ENCODE data around the gene SYT11. TPM values are rescaled to one million over a fixed set of nuclear protein-coding genes. Genes with fewer than 3 reads are reported as not detected.
"Not testable (repeated sequence)": the region's sequence is repeated elsewhere in the genome, so short reads cannot be mapped to it uniquely, and the experiment has no call there.

The SYT11 gene
- total RNA-seq, 1 donor from 2014 or later: 22.3 TPM

- Mint-ChIP-seq H3K27me3 (ENCODE audit: low read depth) (no peaks in the 10 kb centered on the region), H3K36me3 (ENCODE audit: low read depth) (peaks cover 81% of the 10 kb centered on the region), H3K4me1 (ENCODE audit: low read depth) (peaks cover 17% of the 10 kb centered on the region), H3K27ac (no peak overlapping the region), H3K9me3 (no peaks in the 10 kb centered on the region), H3K4me3 (ENCODE audit: low read depth) (no peak overlapping the region)
- intact Hi-C loops (cut with micrococcal nuclease): no loop called here
- DNase-seq (ENCODE audit: low spot score): no peak
Observed at GRCh38 chr1:155913969-155914757, 54.8 kb downstream of the SYT11 start.

- Mint-ChIP-seq H3K36me3 (ENCODE audit: low read depth) (peaks cover 84% of the 10 kb centered on the region), H3K27me3 (ENCODE audit: low read depth) (no peaks in the 10 kb centered on the region), H3K9me3 (no peaks in the 10 kb centered on the region), H3K27ac (no peak overlapping the region), H3K4me1 (ENCODE audit: low read depth) (peaks cover 3% of the 10 kb centered on the region), H3K4me3 (ENCODE audit: low read depth) (no peak overlapping the region)
- intact Hi-C loops (cut with micrococcal nuclease): no loop called here
- DNase-seq (ENCODE audit: low spot score): no peak
Observed at GRCh38 chr1:155918660-155919059, 59.3 kb downstream of the SYT11 start.

GRCh38 chr1:155919801-155920200, 60.4 kb downstream of the SYT11 start:
- Mint-ChIP-seq H3K36me3 (ENCODE audit: low read depth) (peaks cover 76% of the 10 kb centered on the region), H3K27me3 (ENCODE audit: low read depth) (no peaks in the 10 kb centered on the region), H3K27ac (no peak overlapping the region), H3K4me1 (ENCODE audit: low read depth) (peaks cover 3% of the 10 kb centered on the region), H3K9me3 (no peaks in the 10 kb centered on the region), H3K4me3 (ENCODE audit: low read depth) (no peak overlapping the region)
- intact Hi-C loops (cut with micrococcal nuclease): no loop called here
- no peak for DNase-seq (ENCODE audit: low spot score)

GRCh38 chr1:155920717-155921116, 61.4 kb downstream of the SYT11 start:
- Mint-ChIP-seq H3K36me3 (ENCODE audit: low read depth) (peaks cover 76% of the 10 kb centered on the region), H3K27ac (no peak overlapping the region), H3K9me3 (no peaks in the 10 kb centered on the region), H3K4me3 (ENCODE audit: low read depth) (no peak overlapping the region), H3K4me1 (ENCODE audit: low read depth) (peaks cover 3% of the 10 kb centered on the region), H3K27me3 (ENCODE audit: low read depth) (no peaks in the 10 kb centered on the region)
- DNase-seq (ENCODE audit: low spot score): no peak
- intact Hi-C loops (cut with micrococcal nuclease): no loop called here

GRCh38 chr1:155925506-155925905, 66.1 kb downstream of the SYT11 start:
- Mint-ChIP-seq H3K36me3 (ENCODE audit: low read depth) (peaks cover 80% of the 10 kb centered on the region), H3K4me1 (ENCODE audit: low read depth) (peaks cover 15% of the 10 kb centered on the region), H3K27me3 (ENCODE audit: low read depth) (no peaks in the 10 kb centered on the region), H3K4me3 (ENCODE audit: low read depth) (no peak overlapping the region), H3K9me3 (no peaks in the 10 kb centered on the region), H3K27ac (no peak overlapping the region)
- DNase-seq (ENCODE audit: low spot score): no peak
- intact Hi-C loops (cut with micrococcal nuclease): no loop called here

GRCh38 chr1:155929057-155929456, 69.7 kb downstream of the SYT11 start:
- Mint-ChIP-seq H3K9me3 (no peaks in the 10 kb centered on the region), H3K36me3 (ENCODE audit: low read depth) (peaks cover 72% of the 10 kb centered on the region), H3K27me3 (ENCODE audit: low read depth) (no peaks in the 10 kb centered on the region), H3K4me3 (ENCODE audit: low read depth) (no peak overlapping the region), H3K4me1 (ENCODE audit: low read depth) (peaks cover 28% of the 10 kb centered on the region), H3K27ac (no peak overlapping the region)
- DNase-seq (ENCODE audit: low spot score): no peak
- intact Hi-C loops (cut with micrococcal nuclease): no loop called here

GRCh38 chr1:155930725-155931124, 71.4 kb downstream of the SYT11 start:
- Mint-ChIP-seq H3K4me1 (ENCODE audit: low read depth) (peaks cover 28% of the 10 kb centered on the region), H3K36me3 (ENCODE audit: low read depth) (peaks cover 65% of the 10 kb centered on the region), H3K4me3 (ENCODE audit: low read depth) (peak overlapping the region; percentile 70)
- H3K27ac Mint-ChIP-seq; DNase-seq (ENCODE audit: low spot score); H3K9me3 Mint-ChIP-seq; H3K27me3 Mint-ChIP-seq (ENCODE audit: low read depth); intact Hi-C loops (cut with micrococcal nuclease): not testable (repeated sequence)

GRCh38 chr1:155931332-155932038, 72.1 kb downstream of the SYT11 start:
- intact Hi-C loops (cut with micrococcal nuclease): no loop called here
- DNase-seq (ENCODE audit: low spot score): no peak
- Mint-ChIP-seq H3K4me1 (ENCODE audit: low read depth) (peaks cover 28% of the 10 kb centered on the region), H3K27me3 (ENCODE audit: low read depth) (no peaks in the 10 kb centered on the region), H3K4me3 (ENCODE audit: low read depth) (peak overlapping the region; percentile 70), H3K27ac (no peak overlapping the region), H3K9me3 (no peaks in the 10 kb centered on the region), H3K36me3 (ENCODE audit: low read depth) (peaks cover 58% of the 10 kb centered on the region)

GRCh38 chr1:155932081-155932480, 72.7 kb downstream of the SYT11 start:
- peaks cover 28% of the 10 kb centered on the region for H3K4me1 Mint-ChIP-seq (ENCODE audit: low read depth)
- H3K27me3 Mint-ChIP-seq (ENCODE audit: low read depth): no peaks in the 10 kb centered on the region
- H3K36me3 Mint-ChIP-seq (ENCODE audit: low read depth): peaks cover 52% of the 10 kb centered on the region
- DNase-seq (ENCODE audit: low spot score): no peak
- peak overlapping the region; percentile 42 for H3K27ac Mint-ChIP-seq
- intact Hi-C loops (cut with micrococcal nuclease): no loop called here
- peak overlapping the region; percentile 68 for H3K4me3 Mint-ChIP-seq (ENCODE audit: low read depth)
- no peaks in the 10 kb centered on the region for H3K9me3 Mint-ChIP-seq

- intact Hi-C loops (cut with micrococcal nuclease): no loop called here
- Mint-ChIP-seq H3K27me3 (ENCODE audit: low read depth) (no peaks in the 10 kb centered on the region), H3K36me3 (ENCODE audit: low read depth) (peaks cover 48% of the 10 kb centered on the region), H3K4me3 (ENCODE audit: low read depth) (peak overlapping the region; percentile 68), H3K27ac (peak overlapping the region; percentile 42), H3K9me3 (no peaks in the 10 kb centered on the region), H3K4me1 (ENCODE audit: low read depth) (peaks cover 28% of the 10 kb centered on the region)
- no peak for DNase-seq (ENCODE audit: low spot score)
Observed at GRCh38 chr1:155932487-155932886, 73.1 kb downstream of the SYT11 start.

- intact Hi-C loops (cut with micrococcal nuclease): loop anchor here (1.0 kb wide), 3 partner anchors 44 to 121 kb away; partner anchors contain the start of gene LAMTOR2
- no peak for DNase-seq (ENCODE audit: low spot score)
- H3K4me3 Mint-ChIP-seq (ENCODE audit: low read depth): no peak overlapping the region
- H3K9me3 Mint-ChIP-seq: no peaks in the 10 kb centered on the region
- peaks cover 32% of the 10 kb centered on the region for H3K4me1 Mint-ChIP-seq (ENCODE audit: low read depth)
- peaks cover 36% of the 10 kb centered on the region for H3K36me3 Mint-ChIP-seq (ENCODE audit: low read depth)
- H3K27ac Mint-ChIP-seq: no peak overlapping the region
- H3K27me3 Mint-ChIP-seq (ENCODE audit: low read depth): no peaks in the 10 kb centered on the region
Observed at GRCh38 chr1:155933591-155934096, 74.3 kb downstream of the SYT11 start.

GRCh38 chr1:155934097-155934935, 74.9 kb downstream of the SYT11 start, which contains the start of gene KHDC4:
Gene KHDC4 (minus strand): TSS chr1:155934413. CDS start chr1:155934373, 40 bp downstream.
- H3K36me3 Mint-ChIP-seq (ENCODE audit: low read depth): peaks cover 29% of the 10 kb centered on the region
- H3K9me3 Mint-ChIP-seq: no peaks in the 10 kb centered on the region
- peaks cover 28% of the 10 kb centered on the region for H3K4me1 Mint-ChIP-seq (ENCODE audit: low read depth)
- H3K27ac Mint-ChIP-seq: peak within 1 kb of the TSS; percentile 58
- intact Hi-C loops (cut with micrococcal nuclease): loop anchor here (1.0 kb wide), 3 partner anchors 43 to 120 kb away; partner anchors contain the start of gene LAMTOR2
- H3K27me3 Mint-ChIP-seq (ENCODE audit: low read depth): no peaks in the 10 kb centered on the region
- H3K4me3 Mint-ChIP-seq (ENCODE audit: low read depth): no peak within 1 kb of the TSS
- peak; percentile 96 for DNase-seq (ENCODE audit: low spot score)
